HepG2 (cell line): ENCODE data around the gene AGTRAP. TPM values are rescaled to one million over a fixed set of nuclear protein-coding genes. Genes with fewer than 3 reads are reported as not detected.

Experiments
- ATAC-seq: fragments of 200-7000 bp; cut with Tn5 transposase; 3 replicates; pipeline ENCODE4 v1.9.1; 2020; ENCODE audit warnings: mild to moderate bottlenecking, moderate library complexity
- BruUV-seq: library from RNA; stranded (reverse); fragments of 400-500 nt; replicated peaks from 2 replicates; lab custom pipeline; 2021; lab: Mats Ljungman, UMichigan
- CTCF ChIA-PET: fragments of 300-600 bp; formaldehyde crosslinking; extraction: SDS; loops from one replicate; lab custom pipeline; 2021; ENCODE audit warnings: low total read pairs, inconsistent platforms, low intra/inter-chr PET ratio; lab: Yijun Ruan, JAX
- POLR2A ChIA-PET: fragments of 350-600 bp; sonication (Branson Sonifier 250); formaldehyde crosslinking; loops from one replicate; lab custom pipeline; 2020; ENCODE audit warnings: antibody characterized with exemption, inconsistent platforms; lab: Yijun Ruan, JAX
- DNase-seq: peaks from one replicate; pipeline ENCODE4 v3.0.0-alpha.2; 2015; ENCODE audit warnings: low spot score
- FAIRE-seq: peaks from 3 replicates; lab custom pipeline; 2011; peaks lifted over from hg19 to GRCh38; lab: Jason Lieb, UNC
- H2AFZ ChIP-seq: one replicate; pipeline ENCODE4 v1.6.1; 2011; ENCODE audit warnings: low read length, inconsistent platforms
- H3K27ac ChIP-seq: fragments of 300-600 bp; 3 replicates; pipeline ENCODE4 v1.8.0; 2011; ENCODE audit warnings: mixed run types, mild to moderate bottlenecking, mixed read lengths, low read length, inconsistent platforms; ENCODE audit not compliant: insufficient read depth; ENCODE audit errors: extremely low read length
- H3K27me3 ChIP-seq, 2 experiments: fragments of 200-600 bp in 1 of 2; 2 replicates in 1 of 2; 3 replicates in 1 of 2; pipeline versions ENCODE4 v1.6.0 to v1.8.0; 2011; ENCODE audit warnings: low read length in 2 of 2, mild to moderate bottlenecking in 2 of 2, moderate library complexity in 2 of 2, inconsistent platforms in 1 of 2; ENCODE audit not compliant: insufficient read depth in 2 of 2, control insufficient read depth in 1 of 2
- H3K36me3 ChIP-seq, 2 experiments: fragments of 200-600 bp in 1 of 2; replicated peaks in 1 of 2; 2 replicates in 1 of 2; 3 replicates in 1 of 2; pipeline versions ENCODE4 v1.5.1 to v1.8.0; 2011; ENCODE audit warnings: low read length in 2 of 2, inconsistent platforms in 1 of 2; ENCODE audit not compliant: insufficient read depth in 2 of 2, control insufficient read depth in 1 of 2
- H3K4me1 ChIP-seq: 2 replicates; pipeline ENCODE4 v1.5.1; 2012; ENCODE audit warnings: low read length, inconsistent platforms; ENCODE audit not compliant: insufficient read depth
- H3K4me2 ChIP-seq: 2 replicates; pipeline ENCODE4 v1.6.0; 2011; ENCODE audit warnings: low read depth, low read length, inconsistent platforms
- H3K4me3 ChIP-seq, 3 experiments: fragments of 200-600 bp in 1 of 3; sonication (generic), shearing (Covaris generic) in 1 of 3; replicated peaks in 1 of 3; 2 replicates each; pipeline ENCODE4 v1.5.1; 2011 to 2016; ENCODE audit warnings: low read length in 3 of 3, inconsistent platforms in 2 of 3, low read depth in 2 of 3, mild to moderate bottlenecking in 2 of 3, control low read depth in 1 of 3, mixed read lengths in 1 of 3; ENCODE audit not compliant: insufficient read depth in 1 of 3
- H3K79me2 ChIP-seq: one replicate; pipeline ENCODE4 v1.6.1; 2011; ENCODE audit warnings: low read length, inconsistent platforms; ENCODE audit not compliant: insufficient read depth
- H3K9ac ChIP-seq: 2 replicates; pipeline ENCODE4 v1.6.0; 2011; ENCODE audit warnings: mild to moderate bottlenecking, low read depth, low read length, inconsistent platforms; ENCODE audit not compliant: insufficient read depth
- H3K9me3 ChIP-seq: 2 replicates; pipeline ENCODE4 v1.5.1; 2012; ENCODE audit warnings: mild to moderate bottlenecking, low read length
- H4K20me1 ChIP-seq: 2 replicates; pipeline ENCODE4 v1.6.0; 2011; ENCODE audit warnings: inconsistent platforms, mild to moderate bottlenecking, low read length, moderate library complexity; ENCODE audit not compliant: insufficient read depth
- AGO2 ChIP-seq: fragments of 200-400 bp; formaldehyde crosslinking; optimal IDR thresholded peaks from 2 replicates; pipeline ENCODE3; 2017; ENCODE audit warnings: mild to moderate bottlenecking, low read depth, low read length, moderate library complexity
- ISX ChIP-seq: sonication (generic); formaldehyde crosslinking; conservative IDR thresholded peaks from 2 replicates; pipeline ENCODE4 v1.5.0; 2020; ENCODE audit warnings: missing genetic modification reagents
- SOX13 ChIP-seq, 3 experiments: fragments of 450-650 bp in 1 of 3; sonication (generic) in 1 of 3; formaldehyde crosslinking in 1 of 3; IDR thresholded peaks in 2 of 3; conservative IDR thresholded peaks in 1 of 3; 2 replicates each; pipeline versions ENCODE4 v1.5.0 to v1.6.1; 2016 to 2020; ENCODE audit warnings: antibody characterized with exemption in 1 of 3, mild to moderate bottlenecking in 1 of 3, missing compliant biosample characterization in 1 of 3, missing genetic modification reagents in 1 of 3, moderate library complexity in 1 of 3
- ZNF292 ChIP-seq: sonication (generic); formaldehyde crosslinking; IDR thresholded peaks from 2 replicates; pipeline ENCODE4 v1.8.1; 2022; ENCODE audit warnings: mild to moderate bottlenecking, low read depth, missing genetic modification reagents, borderline replicate concordance
- ZNF30 ChIP-seq: sonication (generic); formaldehyde crosslinking; IDR thresholded peaks from 2 replicates; pipeline ENCODE4 v1.5.0; 2020; ENCODE audit warnings: mild to moderate bottlenecking, missing genetic modification reagents
- ZNF337 ChIP-seq: sonication (generic); formaldehyde crosslinking; IDR thresholded peaks from 2 replicates; pipeline ENCODE4 v1.5.1; 2020; ENCODE audit warnings: missing genetic modification reagents, low read depth, mild to moderate bottlenecking, borderline replicate concordance
- ZNF747 ChIP-seq: sonication (generic); formaldehyde crosslinking; IDR thresholded peaks from 2 replicates; pipeline ENCODE4 v1.8.1; 2023; ENCODE audit warnings: missing genetic modification reagents, mild to moderate bottlenecking, borderline replicate concordance
- WGBS: methylation state at CpG from one replicate; pipeline ENCODE4 v1.1.6; 2017; ENCODE audit warnings: low lambda C conversion rate; 5-methylcytosine and 5-hydroxymethylcytosine counted together
- in situ Hi-C: cut with HindIII; loops from 2 replicates; pipeline ENCODE4 v1.10.0; 2017; ENCODE audit warnings: low pct_unique_long_range_greater_than_20kb; ENCODE audit not compliant: extremely low pct_ligation_motif_present
- intact Hi-C: fragments of 100-400 bp; cut with micrococcal nuclease; formaldehyde crosslinking; loops from one replicate; pipeline ENCODE4 v1.10.0; 2022; ENCODE audit not compliant: unreplicated experiment
- polyA plus RNA-seq, 8 experiments: library from polyadenylated mRNA; depleted of rRNA in 3 of 8; stranded (reverse) in 7 of 8; unstranded in 1 of 8; fragments of >200 nt; fragmentation: Illumina TruSeq in 4 of 8; extraction: Trizol in 4 of 8; gene quantifications; 2 replicates each; pipeline versions ENCODE4 v1.2.1 to v1.2.3, GENCODE V29; 2011 to 2016; ENCODE audit warnings: low read depth in 4 of 8, missing spikeins in 1 of 8, mixed read lengths in 1 of 8; ENCODE audit not compliant: insufficient read depth in 1 of 8
- total RNA-seq, 5 experiments: library from RNA; depleted of rRNA; stranded (reverse); fragments of >200 nt; fragmentation: Illumina TruSeq; extraction: Trizol; gene quantifications; 2 replicates each; pipeline ENCODE4 v1.2.3, GENCODE V29; 2016; ENCODE audit warnings: low read depth in 1 of 5

Gene AGTRAP
- total and polyA plus RNA-seq, 2 of the 13 experiments (the other 11 are each of a cell fraction or from before 2014, with no cell fraction given): 28.3 to 32.0 TPM

GRCh38 chr1:11788549-11789053 lies 52.7 kb downstream of the AGTRAP start:
- Histone ChIP-seq H3K9ac (no peak overlapping the region), H3K79me2 (no peaks in the 10 kb centered on the region), H3K4me2 (no peak overlapping the region), H3K27ac (no peak overlapping the region), H3K4me3 (no peak overlapping the region), H4K20me1 (no peaks in the 10 kb centered on the region), H3K9me3 (no peaks in the 10 kb centered on the region), H3K36me3 (no peaks in the 10 kb centered on the region), H3K4me1 (peaks cover 40% of the 10 kb centered on the region), H2AFZ (no peak overlapping the region), H3K27me3 (peaks cover 1 to 5% of the 10 kb centered on the region in 2 experiments; a peak in 1 of 5 replicates)
- intact Hi-C loops: no loop called here
- TF ChIP-seq ZNF30 (CRISPR knock-in tag) (no peak), AGO2 (peak; percentile 63)
- no TSS peak for BruUV-seq
- CTCF ChIA-PET: no interaction called here
- no peak for DNase-seq
- WGBS: 82% methylated on average over 4 of the region's 14 CpGs
- FAIRE-seq: no peak
- in situ Hi-C loops: no loop called here
- POLR2A ChIA-PET: interaction anchor here (2.5 to 2.9 kb wide), 2 partner anchors 15 to 18 kb away, joined by 9 to 12 read pairs; partner anchors contain the start of genes CLCN6 and MTHFR
- ATAC-seq: no peak

- BruUV-seq: no TSS peak
- ChIA-PET POLR2A (interaction anchor here (2.5 to 2.9 kb wide), 2 partner anchors 14 to 17 kb away, joined by 9 to 12 read pairs; partner anchors contain the start of genes CLCN6 and MTHFR), CTCF (no interaction called here)
- Histone ChIP-seq H3K4me2 (no peak overlapping the region), H3K9me3 (no peaks in the 10 kb centered on the region), H4K20me1 (no peaks in the 10 kb centered on the region), H3K27ac (no peak overlapping the region), H3K27me3 (peaks cover 1 to 4% of the 10 kb centered on the region in 2 experiments; a peak in 1 of 5 replicates), H3K9ac (no peak overlapping the region), H2AFZ (no peak overlapping the region), H3K79me2 (no peaks in the 10 kb centered on the region), H3K4me3 (no peak overlapping the region), H3K36me3 (no peaks in the 10 kb centered on the region), H3K4me1 (peaks cover 33% of the 10 kb centered on the region)
- no peak for DNase-seq
- 66% methylated on average over 12 of the region's 13 CpGs for WGBS
- intact Hi-C loops: no loop called here
- ATAC-seq: no peak
- TF ChIP-seq ISX (CRISPR knock-in tag): no peak
- no peak for TF ChIP-seq SOX13 (IDR thresholded peaks at IDR 0.05)
- no peak for TF ChIP-seq SOX13 (CRISPR knock-in tag; conservative IDR thresholded peaks at IDR 0.05 in 1 of 2, IDR thresholded peaks at IDR 0.05 in 1 of 2)
- no peak for TF ChIP-seq ZNF337 (CRISPR knock-in tag)
- no peak for TF ChIP-seq ZNF747 (CRISPR knock-in tag)
- no peak for TF ChIP-seq ZNF292 (CRISPR knock-in tag)
- peak; percentile 4 for TF ChIP-seq AGO2
- no peak for FAIRE-seq
- in situ Hi-C loops: no loop called here
These were observed 53.5 kb downstream of the AGTRAP start for GRCh38 chr1:11789126-11790067.
